Endometrial microvascular endothelial cells (primary cell): ENCODE measurements around the gene TMEM19. TPM values are rescaled to one million over a fixed set of nuclear protein-coding genes. Genes with fewer than 3 reads are reported as not detected.
"Not testable (repeated sequence)": the region's sequence is repeated elsewhere in the genome, so short reads cannot be mapped to it uniquely, and the experiment has no call there.

Experiments used
- in situ Hi-C: cut with HindIII; loops from 2 replicates; pipeline ENCODE4 v1.10.0; 2017; ENCODE audit warnings: low sequenced_read_pairs, low pct_unique_long_range_greater_than_20kb; ENCODE audit errors: inconsistent ontology term
- total RNA-seq: library from RNA; depleted of rRNA; stranded (reverse); fragments of >200 nt; gene quantifications from one replicate; pipeline ENCODE4 v1.2.3, GENCODE V29; 2015; ENCODE audit errors: inconsistent ontology term

Gene TMEM19
- total RNA-seq, 1 donor from 2014 or later, result 39.1 TPM

DNA sequence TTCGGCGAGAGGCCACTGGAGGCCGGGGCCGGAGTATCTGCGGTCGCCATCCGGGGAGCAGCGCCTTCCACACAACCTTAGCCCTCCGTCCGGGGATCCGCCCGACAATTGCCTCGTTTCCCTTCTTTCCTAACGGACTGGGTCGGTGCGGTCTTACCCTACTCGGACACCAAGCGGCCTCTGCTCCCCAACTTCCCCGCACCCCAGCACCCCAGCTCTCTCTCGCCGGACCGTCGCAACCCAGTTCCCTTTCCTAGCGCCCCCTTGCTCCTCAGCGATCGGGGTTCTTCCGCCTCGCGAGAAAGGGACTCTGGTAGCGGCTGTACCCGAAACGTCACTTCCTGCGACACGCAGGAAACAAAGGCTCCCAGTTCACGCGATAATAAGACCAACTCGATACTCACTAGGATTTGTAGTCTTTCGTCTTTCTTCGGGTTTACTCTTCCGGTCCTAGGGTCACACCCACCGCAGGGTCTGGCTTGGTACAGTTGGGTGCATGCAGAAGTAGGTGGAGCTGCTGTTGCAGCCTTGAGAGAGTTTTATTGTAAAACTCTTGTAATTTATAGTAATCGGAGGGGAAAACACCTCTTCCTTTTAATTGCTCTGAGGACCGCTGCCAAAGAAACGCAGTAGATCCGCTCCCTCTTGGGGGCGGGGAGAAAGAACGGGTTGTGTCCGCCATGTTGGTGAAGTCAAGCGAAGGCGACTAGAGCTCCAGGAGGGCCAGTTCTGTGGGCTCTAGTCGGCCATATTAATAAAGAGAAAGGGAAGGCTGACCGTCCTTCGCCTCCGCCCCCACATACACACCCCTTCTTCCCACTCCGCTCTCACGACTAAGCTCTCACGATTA lies 22.1 kb upstream of the TMEM19 start, which contains the start of the genes THAP2 and ZFC3H1:
TSS of gene THAP2 (plus strand) at position 741 of the 850 bp plus-strand sequence. CDS start 209 bp downstream, outside the sequence.
TSS of gene ZFC3H1 (minus strand) at position 288 of the 850 bp plus-strand sequence. CDS start at position 50, 238 bp downstream.
- in situ Hi-C loops, result no loop called here

DNA sequence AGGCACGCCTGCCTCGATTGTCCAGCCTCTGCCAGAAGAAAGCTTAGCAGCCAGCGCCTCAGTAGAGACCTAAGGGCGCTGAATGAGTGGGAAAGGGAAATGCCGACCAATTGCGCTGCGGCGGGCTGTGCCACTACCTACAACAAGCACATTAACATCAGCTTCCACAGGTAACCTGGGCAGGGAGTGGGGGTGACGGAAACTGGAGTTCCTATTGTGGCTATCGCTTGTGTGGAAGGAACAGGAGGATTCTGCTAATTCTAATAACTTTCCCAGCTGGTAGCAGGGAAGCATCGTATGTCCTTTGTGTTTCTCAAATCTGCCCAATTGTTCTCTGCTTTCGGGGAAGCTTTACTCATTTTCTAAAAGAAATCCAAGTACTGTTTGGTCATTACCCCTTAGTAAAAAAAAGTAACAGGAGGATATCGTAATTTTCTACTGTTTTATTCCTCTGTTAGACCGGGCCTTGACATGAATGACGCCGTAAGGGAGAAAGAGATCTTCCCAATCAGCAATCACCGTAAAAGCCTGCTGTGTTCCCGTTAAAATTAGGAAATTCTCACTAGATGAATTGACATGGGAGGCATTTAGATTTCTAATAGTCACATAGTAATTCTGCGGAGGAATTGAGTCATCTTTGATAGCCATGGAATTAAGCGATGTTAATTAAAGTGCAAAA lies 21.3 kb upstream of the TMEM19 start:
- in situ Hi-C loops, result no loop called here

DNA sequence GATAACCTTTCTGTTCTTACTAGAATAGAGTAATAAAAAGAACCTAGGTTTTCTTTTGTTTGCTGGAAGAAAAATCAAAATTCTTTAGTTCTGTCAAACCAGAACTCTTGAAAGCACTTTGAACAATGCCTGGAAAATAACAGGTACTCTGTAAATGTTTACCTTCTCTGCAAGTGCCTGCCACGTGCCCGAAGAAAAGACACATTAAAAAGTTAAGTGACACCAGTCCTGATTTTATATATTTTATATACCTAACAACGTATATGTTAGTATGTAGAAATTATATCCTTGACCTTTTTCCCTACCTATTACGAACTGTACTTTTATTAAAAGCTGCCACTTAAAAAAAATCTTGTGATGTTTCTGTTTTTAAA lies 20.8 kb upstream of the TMEM19 start:
- in situ Hi-C loops, result no loop called here

DNA sequence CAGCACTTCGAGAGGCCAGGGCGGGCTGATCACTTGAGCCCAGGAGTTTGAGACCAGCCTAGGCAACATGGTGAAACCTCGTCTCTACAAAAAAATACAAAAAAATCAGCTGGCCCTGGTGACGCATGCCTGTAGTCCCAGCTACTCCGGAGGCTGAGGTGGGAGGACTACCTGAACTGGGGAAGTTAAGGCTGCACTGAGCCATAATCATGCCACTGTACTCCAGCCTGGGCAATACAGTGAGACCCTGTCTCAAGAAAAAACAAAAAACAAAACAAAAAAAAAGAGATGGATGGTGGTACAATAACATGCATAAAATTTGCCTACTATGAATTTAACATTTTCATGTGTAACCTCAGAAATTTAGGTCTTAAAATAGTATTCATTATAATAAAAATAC lies 19.6 kb upstream of the TMEM19 start:
- in situ Hi-C loops, result no loop called here

DNA sequence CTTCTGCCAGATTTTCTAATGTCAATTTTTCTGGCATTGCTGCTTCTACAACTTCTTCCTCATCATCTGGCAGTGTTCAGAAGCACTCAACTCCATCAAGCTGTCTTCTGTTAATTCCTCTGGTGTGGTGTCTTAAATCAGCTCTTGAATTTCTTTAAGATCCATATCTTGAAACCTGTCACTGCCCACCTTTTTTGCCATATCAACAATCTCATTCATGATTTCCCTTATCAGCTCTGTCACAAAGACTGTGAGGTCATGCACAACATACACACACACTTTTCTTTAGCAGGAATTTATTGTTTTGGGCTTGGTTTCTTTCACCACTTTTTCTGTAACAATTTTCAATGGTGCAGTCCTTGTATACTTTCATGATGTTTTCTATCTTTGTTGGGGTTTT lies 14.6 kb upstream of the TMEM19 start:
- in situ Hi-C loops, result no loop called here

DNA sequence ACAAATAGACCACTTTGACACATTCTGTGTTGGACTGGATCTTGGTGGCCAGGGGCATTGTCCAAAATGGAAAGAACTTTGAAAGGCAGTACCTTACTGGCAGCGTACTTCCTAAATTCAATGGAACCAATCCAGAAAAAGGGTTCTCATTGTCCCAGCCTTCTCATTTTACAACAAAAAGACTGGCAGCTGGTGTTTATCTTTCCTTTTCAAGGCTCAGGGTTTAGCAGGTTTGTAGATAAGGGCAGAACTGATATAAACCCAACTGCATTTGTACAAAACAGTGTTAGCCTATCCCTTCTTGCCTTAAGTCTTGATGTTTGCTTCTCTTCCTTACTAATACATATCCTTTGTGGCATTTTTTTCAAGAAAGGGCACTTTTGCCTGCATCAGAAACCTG lies 14.1 kb upstream of the TMEM19 start:
- in situ Hi-C loops, result no loop called here

DNA sequence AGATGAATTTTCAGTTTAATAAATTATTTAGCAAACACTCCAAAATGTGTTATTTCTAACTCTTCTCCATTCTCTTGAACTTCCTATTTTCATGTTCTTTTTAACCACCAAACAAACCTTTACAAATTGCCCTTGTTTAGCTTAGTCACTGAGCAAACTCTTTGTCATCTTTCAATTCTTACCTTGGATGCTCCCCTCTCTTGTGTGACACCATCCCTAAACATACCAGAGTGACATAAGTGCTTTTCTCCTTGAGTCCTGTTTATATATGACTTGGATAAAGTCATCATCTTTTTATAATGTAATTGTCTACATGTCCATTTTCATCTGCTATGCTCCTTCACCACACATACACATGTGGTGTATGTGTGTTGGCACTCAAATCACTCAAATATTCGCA lies 3.4 kb upstream of the TMEM19 start:
- in situ Hi-C loops, result no loop called here

DNA sequence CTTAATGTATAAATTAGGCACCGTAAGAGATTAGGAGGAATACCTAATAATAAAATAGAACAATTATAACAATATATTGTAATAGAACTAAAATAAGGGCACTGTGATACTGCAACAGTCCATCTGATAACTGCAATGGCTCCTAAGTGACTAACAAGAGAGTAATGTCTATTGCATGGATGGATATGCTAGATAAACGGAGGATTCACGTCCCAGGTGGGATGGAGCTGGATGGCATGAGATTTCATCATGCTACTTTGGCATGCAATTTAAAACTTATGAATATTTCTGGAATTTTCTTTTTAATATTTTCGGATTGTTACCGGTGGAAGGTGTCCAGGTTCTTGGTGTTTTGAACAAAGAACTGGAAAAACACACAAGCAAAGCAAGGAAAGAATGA lies 2.2 kb upstream of the TMEM19 start:
- in situ Hi-C loops, result no loop called here

DNA sequence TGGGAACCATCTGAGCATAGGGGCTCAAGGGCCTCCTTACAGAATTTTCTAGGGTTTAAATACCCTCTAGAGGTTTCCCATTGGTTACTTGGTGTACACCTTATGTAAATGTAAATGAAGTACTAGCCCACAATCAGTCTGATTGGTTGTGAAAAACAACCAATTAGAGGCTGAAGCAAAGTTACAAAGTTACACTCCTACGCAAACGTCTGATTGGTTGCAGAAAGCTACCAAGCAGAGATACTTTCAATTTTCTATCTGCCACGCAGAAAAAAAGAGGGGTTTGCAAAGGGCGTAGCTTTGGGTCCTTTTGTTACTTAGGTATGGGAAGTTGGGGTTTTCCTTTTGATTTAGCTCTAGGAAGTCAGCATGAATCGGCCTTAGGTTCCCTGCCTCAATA lies 1.8 kb upstream of the TMEM19 start:
- in situ Hi-C loops, result no loop called here

DNA sequence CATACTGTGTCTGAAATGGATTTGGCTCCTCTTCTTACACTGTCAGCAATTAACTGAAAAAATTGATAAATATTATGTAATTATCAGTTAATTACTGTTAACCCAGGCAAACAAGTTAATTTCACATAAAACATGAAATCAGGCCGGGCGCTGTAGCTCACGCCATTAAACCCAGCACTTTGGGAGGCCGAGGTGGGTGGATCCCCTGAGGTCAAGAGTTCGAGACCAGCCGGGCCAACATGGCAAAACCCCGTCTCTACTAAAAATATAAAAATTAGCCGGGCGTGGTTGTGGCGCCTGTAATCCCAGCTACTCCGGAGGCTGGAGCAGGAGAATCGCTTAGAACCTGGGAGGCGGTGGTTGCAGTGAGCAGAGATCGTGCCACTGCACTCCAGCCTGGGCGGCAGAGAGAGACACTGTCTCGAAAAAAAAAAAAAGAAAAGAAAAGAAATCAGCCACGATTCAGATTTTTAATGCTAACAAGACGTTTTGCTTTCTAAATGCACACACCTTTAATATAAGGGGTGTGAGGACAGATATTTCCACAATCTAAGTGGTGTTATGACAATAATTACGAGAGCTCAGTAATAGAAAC lies 473 bp upstream of the TMEM19 start:
- in situ Hi-C loops, result no loop called here

DNA sequence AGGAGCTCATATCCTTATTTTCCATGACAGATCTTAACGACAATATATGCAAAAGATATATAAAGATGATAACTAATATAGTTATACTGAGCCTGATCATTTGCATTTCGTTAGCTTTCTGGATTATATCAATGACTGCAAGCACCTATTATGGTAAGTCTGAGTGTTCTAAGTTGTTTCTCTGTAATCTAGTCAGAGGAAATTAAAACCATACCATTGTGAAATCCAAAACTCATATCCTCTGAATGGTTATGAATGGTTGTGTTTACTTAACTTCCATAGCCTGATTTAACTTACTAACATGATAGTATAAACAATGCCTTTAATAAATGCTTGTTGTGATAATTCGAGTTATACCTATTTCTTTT lies 760 bp downstream of the TMEM19 start:
- in situ Hi-C loops, result no loop called here

DNA sequence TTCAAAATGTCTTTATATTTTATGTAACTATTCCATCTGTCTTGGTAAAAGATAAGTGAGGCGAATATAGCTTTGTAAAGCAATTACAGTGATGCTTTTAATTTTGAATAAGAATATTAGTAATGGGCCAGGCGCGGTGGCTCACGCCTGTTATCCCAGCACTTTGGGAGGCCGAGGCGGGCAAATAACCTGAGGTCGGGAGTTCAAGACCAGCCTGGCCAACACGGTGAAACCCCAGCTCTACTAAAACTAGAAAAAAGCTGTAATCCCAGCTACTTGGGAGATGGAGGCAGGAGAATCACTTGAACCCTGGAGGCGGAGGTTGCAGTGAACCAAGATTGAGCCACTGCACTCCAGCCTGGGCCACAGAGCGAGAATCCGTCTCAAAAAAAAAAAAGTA lies 1.3 kb downstream of the TMEM19 start:
- in situ Hi-C loops, result not testable (repeated sequence)

DNA sequence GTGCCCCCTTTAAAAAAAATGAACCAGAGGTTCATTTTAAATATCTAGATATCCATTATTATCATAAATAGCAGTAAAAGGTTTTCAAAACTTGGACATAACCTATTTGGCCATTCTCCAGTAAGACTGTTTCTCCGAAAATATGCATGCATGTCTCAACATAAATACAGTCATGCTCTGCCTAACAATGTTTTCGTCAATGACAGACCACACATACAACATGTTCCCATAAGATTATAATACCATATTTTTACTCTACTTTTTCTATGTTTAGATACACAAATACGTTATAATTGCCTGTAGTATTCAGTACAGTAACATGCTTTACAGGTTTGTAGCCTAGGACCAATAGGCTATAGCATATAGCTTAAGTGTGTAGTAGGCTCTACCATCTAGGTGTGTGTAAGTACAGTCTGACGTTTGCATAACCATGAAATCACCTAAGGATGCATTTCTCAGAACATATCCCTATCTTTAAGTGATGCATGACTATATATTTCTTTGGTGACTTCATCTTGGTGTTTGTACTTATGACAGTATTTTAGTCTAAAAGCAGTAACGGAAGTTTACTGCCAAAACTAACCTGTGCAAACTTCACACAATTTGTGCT lies 3.2 kb downstream of the TMEM19 start:
- in situ Hi-C loops, result no loop called here

DNA sequence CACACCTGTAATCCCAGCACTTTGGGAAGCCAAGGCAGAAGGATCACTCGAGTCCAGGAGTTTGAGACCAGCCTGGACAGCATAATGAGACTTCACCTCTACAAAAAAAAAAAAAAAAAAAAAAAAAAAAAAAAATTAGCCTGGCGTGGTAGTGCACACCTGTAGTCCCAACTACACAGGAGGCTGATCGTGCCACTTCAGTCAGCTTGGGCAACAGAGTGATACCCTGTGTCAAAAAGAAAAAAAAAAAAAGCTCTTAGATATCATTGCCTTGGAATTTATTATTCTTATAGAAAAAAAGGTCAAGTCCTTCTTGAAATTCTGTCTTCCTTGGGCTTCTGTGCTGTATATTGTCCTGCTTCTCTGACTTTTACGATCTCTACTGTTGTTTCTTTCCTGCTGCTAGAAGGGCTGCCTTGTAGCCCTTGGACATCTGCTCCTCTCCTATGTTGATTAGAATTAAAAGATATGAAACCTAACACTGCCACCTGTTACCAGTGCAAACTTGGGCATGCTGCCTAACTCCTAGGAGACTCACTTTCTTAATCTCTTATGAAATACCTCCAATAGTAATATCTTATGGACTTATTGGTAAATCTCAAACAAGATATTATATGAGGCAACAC lies 5.7 kb downstream of the TMEM19 start:
- in situ Hi-C loops, result no loop called here

DNA sequence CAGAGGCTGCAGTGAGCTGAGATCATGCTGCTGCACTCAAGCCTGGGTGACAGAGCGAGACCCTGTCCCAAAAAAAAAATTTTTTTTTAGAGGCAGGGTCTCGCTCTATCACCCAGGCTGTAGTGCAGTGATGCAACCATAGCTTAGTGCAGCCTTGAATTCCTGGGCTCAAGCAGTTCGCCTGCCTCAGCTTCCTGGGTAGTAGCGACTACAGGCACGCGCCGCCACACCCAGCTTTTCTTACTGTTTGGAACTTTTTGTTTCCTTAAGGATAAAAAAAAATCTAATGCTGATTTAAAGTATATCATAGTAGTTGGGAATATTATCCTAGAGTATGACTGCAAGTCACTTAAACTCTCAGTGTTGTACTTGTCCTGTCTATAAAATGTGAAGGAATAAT lies 7.2 kb downstream of the TMEM19 start:
- in situ Hi-C loops, result no loop called here

DNA sequence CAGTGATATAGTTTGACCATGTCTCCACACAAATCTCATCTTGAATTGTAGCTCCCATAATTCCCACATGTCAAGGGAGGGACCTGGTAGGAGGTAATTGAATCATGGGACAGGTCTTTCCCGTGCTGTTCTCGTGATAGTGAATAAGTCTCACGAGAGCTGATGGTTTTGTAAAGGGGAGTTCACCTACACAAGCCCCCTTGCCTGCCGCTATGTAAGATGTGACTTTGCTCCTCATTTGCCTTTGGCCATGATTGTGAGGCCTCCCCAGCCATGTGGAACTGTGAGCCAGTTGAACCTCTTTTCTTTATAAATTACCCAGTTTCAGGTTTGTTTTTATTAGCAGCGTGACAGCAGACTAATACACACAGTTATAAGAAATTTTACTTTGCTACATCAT lies 7.8 kb downstream of the TMEM19 start:
- in situ Hi-C loops, result not testable (repeated sequence)

DNA sequence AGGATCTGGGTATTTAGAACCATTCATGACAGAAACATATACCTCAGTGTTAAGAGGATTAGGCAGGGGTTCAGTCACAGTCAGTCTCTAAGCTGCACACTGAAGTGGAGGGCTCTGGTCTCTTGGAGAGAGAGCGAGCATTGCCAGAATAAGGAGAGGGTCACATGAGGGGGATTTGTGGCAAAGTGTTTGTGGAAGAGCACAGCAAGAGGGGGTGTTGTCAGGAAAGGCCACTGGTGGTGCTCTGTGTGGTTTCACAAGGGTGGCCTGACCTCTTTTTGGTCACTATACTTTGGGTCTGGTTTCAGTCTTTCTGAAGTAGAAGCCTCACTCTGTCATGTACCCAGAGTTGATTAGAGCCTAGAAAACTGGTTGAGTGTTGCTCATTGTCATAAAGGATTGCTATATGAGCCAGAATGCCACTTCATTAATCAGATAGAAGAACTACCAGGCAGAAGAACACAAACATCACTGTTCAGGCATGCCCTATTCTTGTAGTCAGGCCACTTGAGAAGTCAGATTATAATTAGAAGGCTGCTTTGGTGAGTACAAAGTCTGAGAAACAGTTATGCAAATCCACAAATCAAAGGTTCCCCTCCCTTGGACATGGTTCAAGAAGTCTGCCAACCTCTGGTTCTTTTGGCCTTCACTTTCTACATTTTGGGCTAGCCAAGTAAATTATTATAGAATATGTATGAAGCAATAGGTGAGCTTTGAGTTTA lies 8.4 kb downstream of the TMEM19 start:
- in situ Hi-C loops, result no loop called here

DNA sequence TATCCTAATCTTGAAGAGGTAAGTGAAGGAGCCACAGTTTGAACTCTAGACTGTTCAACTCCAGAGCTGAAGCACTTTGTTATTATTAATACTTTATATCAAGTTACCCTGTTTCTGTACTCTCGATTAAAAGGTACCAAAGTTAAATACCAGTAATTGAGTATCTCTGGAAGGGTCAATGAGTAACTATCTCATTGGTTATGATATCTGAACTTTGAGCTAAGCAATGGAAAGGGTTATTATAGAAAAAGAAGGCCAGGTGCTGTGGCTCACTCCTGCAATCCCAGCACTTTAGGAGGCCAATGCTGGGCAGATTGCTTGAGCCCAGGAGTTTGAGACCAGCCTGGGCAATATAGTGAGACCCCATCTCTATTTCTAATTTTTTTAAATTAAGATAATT lies 9.9 kb downstream of the TMEM19 start:
- in situ Hi-C loops, result no loop called here

DNA sequence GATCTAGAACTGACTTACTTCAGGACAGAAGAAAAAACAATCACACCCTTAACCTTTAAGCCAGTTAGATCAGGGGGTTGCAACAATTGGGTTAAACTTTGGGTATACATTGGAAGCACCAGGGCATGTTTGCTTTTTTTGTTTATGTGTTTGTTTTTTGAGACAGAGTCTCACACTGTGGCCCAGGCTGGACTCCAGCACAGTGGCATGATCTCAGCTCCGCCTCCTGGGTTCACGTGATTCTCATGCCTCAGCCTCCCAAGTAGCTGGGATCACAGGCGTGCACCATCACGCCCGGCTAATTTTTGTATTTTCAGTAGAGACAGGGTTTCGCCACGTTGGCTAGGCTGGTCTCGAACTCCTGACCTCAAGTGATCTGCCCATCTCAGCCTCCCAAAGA lies 16.3 kb downstream of the TMEM19 start:
- in situ Hi-C loops, result not testable (repeated sequence)
